Stomach smooth muscle (tissue), 2 donors: ENCODE results near the gene AP2A2.

Experiments used
- H3K27ac ChIP-seq: one replicate; pipeline ENCODE4 v1.7.0; 2013; ENCODE audit warnings: mild to moderate bottlenecking, low read length, inconsistent platforms
- H3K27me3 ChIP-seq, 2 donors: one replicate each; pipeline ENCODE4 v1.7.0; 2013; ENCODE audit warnings: low read length in 2 of 2; ENCODE audit not compliant: insufficient read depth in 2 of 2, control insufficient read depth in 1 of 2
- H3K36me3 ChIP-seq, 2 donors: one replicate each; pipeline ENCODE4 v1.7.0; 2013; ENCODE audit warnings: low read length in 2 of 2; ENCODE audit not compliant: control insufficient read depth in 2 of 2, insufficient read depth in 2 of 2
- H3K4me1 ChIP-seq: one replicate; pipeline ENCODE4 v1.7.0; 2013; ENCODE audit warnings: low read length; ENCODE audit not compliant: control insufficient read depth, insufficient read depth
- H3K4me3 ChIP-seq, 2 donors: one replicate each; pipeline ENCODE4 v1.7.0; 2013; ENCODE audit warnings: low read length in 2 of 2
- H3K9ac ChIP-seq, 2 donors: one replicate each; pipeline ENCODE4 v1.7.0; 2013; ENCODE audit warnings: low read length in 2 of 2, mild to moderate bottlenecking in 1 of 2
- H3K9me3 ChIP-seq, 2 donors: one replicate each; pipeline ENCODE4 v1.7.0; 2013; ENCODE audit warnings: low read length in 2 of 2; ENCODE audit not compliant: control insufficient read depth in 2 of 2
- donor health status: healthy.
- donor health status: Pancreatic carcinoma.

AP2A2 gene

GRCh38 chr11:899724-900123 lies 25.9 kb upstream of the AP2A2 start:
- H3K27me3 ChIP-seq = no peaks in the 10 kb centered on the region
- peaks cover 29 to 45% of the 10 kb centered on the region in 2 donors for H3K36me3 ChIP-seq
- H3K9me3 ChIP-seq = no peaks in the 10 kb centered on the region
- H3K9ac ChIP-seq = no peak overlapping the region
- no peak overlapping the region for H3K27ac ChIP-seq
- no peak overlapping the region for H3K4me3 ChIP-seq
- H3K4me1 ChIP-seq = peaks cover 12% of the 10 kb centered on the region

GRCh38 chr11:900545-900944 lies 25.1 kb upstream of the AP2A2 start:
- H3K4me3 ChIP-seq = no peak overlapping the region
- peaks cover 12% of the 10 kb centered on the region for H3K4me1 ChIP-seq
- no peak overlapping the region for H3K27ac ChIP-seq
- no peaks in the 10 kb centered on the region for H3K27me3 ChIP-seq
- H3K9me3 ChIP-seq = no peaks in the 10 kb centered on the region
- H3K36me3 ChIP-seq = peaks cover 29 to 47% of the 10 kb centered on the region in 2 donors
- no peak overlapping the region for H3K9ac ChIP-seq

GRCh38 chr11:901452-902061 lies 24.1 kb upstream of the AP2A2 start:
- H3K9ac ChIP-seq = no peak overlapping the region
- H3K9me3 ChIP-seq = no peaks in the 10 kb centered on the region
- no peak overlapping the region for H3K4me3 ChIP-seq
- no peak overlapping the region for H3K27ac ChIP-seq
- peaks cover 12% of the 10 kb centered on the region for H3K4me1 ChIP-seq
- peaks cover 29 to 47% of the 10 kb centered on the region in 2 donors for H3K36me3 ChIP-seq
- no peaks in the 10 kb centered on the region for H3K27me3 ChIP-seq

GRCh38 chr11:904380-904779 lies 21.3 kb upstream of the AP2A2 start:
- Histone ChIP-seq H3K27me3 (no peaks in the 10 kb centered on the region), H3K36me3 (peaks cover 22 to 44% of the 10 kb centered on the region in 2 donors), H3K4me1 (peaks cover 4% of the 10 kb centered on the region), H3K27ac (no peak overlapping the region), H3K9ac (no peak overlapping the region), H3K9me3 (no peaks in the 10 kb centered on the region), H3K4me3 (no peak overlapping the region)

- Histone ChIP-seq H3K4me1 (peaks cover 13% of the 10 kb centered on the region), H3K9me3 (no peaks in the 10 kb centered on the region), H3K4me3 (no peak overlapping the region), H3K27me3 (no peaks in the 10 kb centered on the region), H3K9ac (no peak overlapping the region), H3K36me3 (peaks cover 11 to 33% of the 10 kb centered on the region in 2 donors), H3K27ac (no peak overlapping the region)
Observed at GRCh38 chr11:905952-906351, 19.7 kb upstream of the AP2A2 start.

GRCh38 chr11:907668-908067 lies 18.0 kb upstream of the AP2A2 start:
- H3K9ac ChIP-seq = no peak overlapping the region

GRCh38 chr11:908273-908672 lies 17.4 kb upstream of the AP2A2 start:
- Histone ChIP-seq H3K27me3 (no peaks in the 10 kb centered on the region), H3K9me3 (no peaks in the 10 kb centered on the region), H3K4me1 (peaks cover 20% of the 10 kb centered on the region), H3K36me3 (peaks cover under 1 to 14% of the 10 kb centered on the region in 2 donors), H3K9ac (no peak overlapping the region), H3K4me3 (no peak overlapping the region), H3K27ac (no peak overlapping the region)

More at GRCh38 chr11:907668-908067, 18.0 kb upstream of the AP2A2 start:
- peaks cover 4 to 19% of the 10 kb centered on the region in 2 donors for H3K36me3 ChIP-seq
- no peak overlapping the region for H3K27ac ChIP-seq
- H3K4me1 ChIP-seq = peaks cover 20% of the 10 kb centered on the region
- H3K27me3 ChIP-seq = no peaks in the 10 kb centered on the region
- H3K4me3 ChIP-seq = no peak overlapping the region
- H3K9me3 ChIP-seq = no peaks in the 10 kb centered on the region

- Histone ChIP-seq H3K36me3 (peaks cover 0 to 7% of the 10 kb centered on the region in 2 donors), H3K27ac (no peak overlapping the region), H3K4me3 (no peak overlapping the region), H3K27me3 (no peaks in the 10 kb centered on the region), H3K9me3 (no peaks in the 10 kb centered on the region), H3K9ac (no peak overlapping the region), H3K4me1 (peaks cover 20% of the 10 kb centered on the region)
Observed at GRCh38 chr11:909406-909805, 16.3 kb upstream of the AP2A2 start.

- H3K36me3 ChIP-seq = peaks cover 0 to 2% of the 10 kb centered on the region in 2 donors
- H3K4me1 ChIP-seq = peaks cover 20% of the 10 kb centered on the region
- H3K27me3 ChIP-seq = no peaks in the 10 kb centered on the region
- peak overlapping the region; percentile 79 to 84 for H3K4me3 ChIP-seq
- H3K9ac ChIP-seq = peak overlapping the region; percentile 62 to 71
- no peaks in the 10 kb centered on the region for H3K9me3 ChIP-seq
- no peak overlapping the region for H3K27ac ChIP-seq
Observed at GRCh38 chr11:910044-910588, 15.6 kb upstream of the AP2A2 start.

- peak within 1 kb of the TSS; percentile 70 for H3K27ac ChIP-seq
- peak within 1 kb of the TSS; percentile 75 to 85 for H3K9ac ChIP-seq
- H3K4me3 ChIP-seq = peak within 1 kb of the TSS; percentile 79 to 84
- H3K36me3 ChIP-seq = peaks cover 0 to 2% of the 10 kb centered on the region in 2 donors
- no peaks in the 10 kb centered on the region for H3K9me3 ChIP-seq
- H3K27me3 ChIP-seq = no peaks in the 10 kb centered on the region
- peaks cover 20% of the 10 kb centered on the region for H3K4me1 ChIP-seq
Observed at GRCh38 chr11:910589-911030, 15.1 kb upstream of the AP2A2 start, which contains the start of gene CHID1. TSS of gene CHID1 (minus strand) at chr11:910810. CDS start at chr11:904816, 5,994 bp downstream.
